Measurements from ENCODE around the gene ZCCHC2.

The ZCCHC2 gene

DNA sequence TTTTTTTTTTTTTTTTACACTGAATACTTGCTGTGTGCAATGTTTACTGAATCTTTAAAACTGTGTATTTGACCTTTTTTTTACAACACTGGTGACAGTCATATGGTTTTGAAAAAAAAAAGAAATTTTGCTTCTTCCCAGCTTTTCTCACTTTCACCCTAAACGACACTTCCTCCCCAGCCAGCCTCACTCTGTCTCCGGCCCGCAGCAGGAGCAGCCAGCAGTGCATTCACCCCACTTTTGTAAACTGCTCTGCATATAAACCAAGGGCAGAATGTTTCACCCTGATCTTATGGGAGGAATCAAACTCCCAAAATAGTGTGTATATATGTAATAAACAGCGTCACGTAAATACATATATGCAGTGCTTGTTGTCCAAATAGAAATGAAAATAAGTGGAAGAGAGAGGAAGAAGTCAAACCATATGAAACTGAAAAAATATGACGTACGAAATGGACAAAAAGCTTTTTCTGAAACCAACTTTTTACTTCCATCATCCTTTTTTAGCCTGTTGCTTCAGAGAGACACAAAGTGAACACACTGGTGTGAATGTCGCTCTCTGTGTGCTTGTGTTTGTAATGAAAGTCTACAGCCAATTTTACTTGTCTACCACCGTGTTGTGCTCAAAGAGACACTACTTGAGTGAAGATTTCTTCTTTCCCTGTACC is 54.2 kb downstream of the ZCCHC2 start:
- Mint-ChIP-seq H3K36me3 (peaks cover 21% of the 10 kb centered on the region), H3K4me3 (no peak overlapping the region), H3K27me3 (no peaks in the 10 kb centered on the region), H3K9me3 (no peaks in the 10 kb centered on the region), H3K27ac (peak overlapping the region; percentile 1), H3K4me1 (peaks cover 8% of the 10 kb centered on the region)

DNA sequence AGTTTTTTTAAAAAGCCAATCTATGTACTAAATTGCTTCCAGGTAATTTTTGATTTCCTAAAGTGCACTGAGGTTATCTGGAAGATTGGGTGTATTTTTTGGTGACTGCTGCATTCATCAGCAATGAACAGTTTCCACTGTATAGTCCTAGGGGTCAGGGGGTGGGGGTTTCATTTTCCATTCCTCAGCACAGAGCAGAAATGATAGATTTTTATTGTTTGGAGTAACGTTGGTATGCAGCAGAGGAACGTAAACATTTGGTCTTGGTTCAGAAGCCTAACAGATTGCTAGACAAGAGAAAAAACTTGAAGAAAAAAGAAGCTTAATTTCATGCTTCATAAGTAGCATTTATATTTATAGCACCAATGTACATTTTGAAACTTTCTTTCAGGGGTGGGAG is 54.9 kb downstream of the ZCCHC2 start:
- Mint-ChIP-seq H3K27me3 (no peaks in the 10 kb centered on the region), H3K4me1 (peaks cover 8% of the 10 kb centered on the region), H3K36me3 (peaks cover 21% of the 10 kb centered on the region), H3K27ac (no peak overlapping the region), H3K4me3 (no peak overlapping the region), H3K9me3 (no peaks in the 10 kb centered on the region)

DNA sequence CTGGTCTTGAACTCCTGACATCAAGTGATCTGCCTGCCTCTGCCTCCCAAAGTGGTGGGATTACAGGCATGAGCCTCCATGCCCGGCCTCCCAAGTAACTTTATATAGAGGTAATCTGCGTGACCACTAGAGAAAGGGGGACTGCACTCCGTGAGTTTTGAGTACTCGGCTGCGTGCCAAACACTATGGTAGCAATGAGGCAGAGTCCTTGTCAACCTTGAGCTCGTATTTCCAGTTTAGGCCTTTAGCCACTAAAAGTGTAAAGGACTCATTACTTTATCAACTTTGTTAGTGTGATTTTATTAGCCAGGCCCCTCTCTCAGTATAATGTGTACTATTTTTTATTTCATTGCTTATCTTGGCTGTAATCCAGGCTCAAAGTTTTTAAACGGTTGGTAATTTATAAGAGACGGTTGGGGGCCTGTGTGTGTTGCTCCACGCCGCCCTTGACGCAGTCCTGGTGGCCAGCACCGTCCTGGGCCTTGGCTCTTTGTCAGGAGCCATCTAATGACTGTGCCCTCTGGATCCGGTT is 56.2 kb downstream of the ZCCHC2 start:
- Mint-ChIP-seq H3K4me3 (no peak overlapping the region), H3K4me1 (peaks cover 19% of the 10 kb centered on the region), H3K27me3 (no peaks in the 10 kb centered on the region), H3K36me3 (peaks cover 17% of the 10 kb centered on the region), H3K9me3 (no peaks in the 10 kb centered on the region), H3K27ac (no peak overlapping the region)

DNA sequence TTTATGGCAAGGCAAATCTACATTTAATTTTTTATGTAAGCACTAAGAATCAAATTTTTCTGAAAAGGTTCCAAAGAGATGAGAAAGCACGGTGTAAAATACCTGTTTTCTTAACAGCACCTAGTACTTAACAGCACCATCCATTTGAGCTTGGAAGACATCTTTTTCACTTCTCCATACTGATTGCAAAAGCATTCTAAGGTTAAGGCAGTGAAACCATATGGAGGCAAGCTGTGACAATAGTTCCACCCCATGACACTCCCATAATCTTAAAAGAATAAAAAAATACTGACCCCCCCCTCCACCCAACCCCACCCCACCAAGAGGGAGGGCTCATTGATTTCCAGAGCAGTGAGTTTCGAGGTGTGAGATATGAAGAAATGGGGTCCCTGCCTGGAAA is 60.6 kb downstream of the ZCCHC2 start:
- Mint-ChIP-seq H3K36me3 (peaks cover 4% of the 10 kb centered on the region), H3K4me1 (peaks cover 42% of the 10 kb centered on the region), H3K4me3 (no peak overlapping the region), H3K27ac (no peak overlapping the region), H3K9me3 (no peaks in the 10 kb centered on the region), H3K27me3 (no peaks in the 10 kb centered on the region)

DNA sequence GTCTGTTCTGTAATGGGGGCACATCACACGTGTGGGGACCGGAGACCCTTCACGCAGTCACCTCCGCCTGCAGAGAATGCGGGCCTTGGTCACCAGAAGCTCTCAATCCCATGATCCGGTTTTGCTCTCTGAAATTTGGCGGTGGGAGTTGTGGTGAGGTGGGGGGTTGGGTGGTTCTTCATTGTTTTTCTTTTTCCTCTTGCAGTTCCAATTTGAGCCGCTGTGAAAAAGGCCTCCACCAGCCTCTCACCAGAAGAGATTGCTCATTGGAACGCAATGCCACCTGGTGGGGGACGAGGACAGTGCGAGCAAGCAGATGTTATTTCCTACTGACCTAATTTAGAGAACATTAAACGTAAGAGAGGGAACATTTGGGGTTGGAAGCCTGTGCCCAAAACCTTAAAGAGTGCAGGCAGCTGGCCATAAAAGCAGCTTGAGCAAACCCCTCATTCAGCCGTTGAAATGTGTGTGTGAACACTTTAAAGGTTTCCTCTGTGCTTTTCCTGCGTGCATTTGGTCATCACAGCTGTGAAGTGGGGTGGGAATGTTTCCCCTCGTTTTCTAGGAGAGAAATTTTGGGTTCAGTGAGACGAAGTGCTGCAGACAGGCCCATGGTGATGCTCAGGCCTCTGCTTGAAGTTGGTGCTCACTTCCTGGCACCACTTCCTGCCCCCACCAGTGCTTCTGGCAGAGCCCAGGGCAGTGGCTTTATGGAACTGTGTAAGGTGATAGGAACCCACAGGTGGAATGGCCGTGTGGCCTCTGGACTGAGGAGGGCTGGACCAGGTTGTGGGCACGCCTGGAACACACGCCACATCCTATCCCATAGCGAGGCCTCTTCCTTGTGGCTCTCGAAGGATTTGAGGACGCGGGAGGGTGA is 61.7 kb downstream of the ZCCHC2 start:
- Mint-ChIP-seq H3K4me3 (peak overlapping the region; percentile 45), H3K27me3 (no peaks in the 10 kb centered on the region), H3K36me3 (peaks cover 4% of the 10 kb centered on the region), H3K9me3 (no peaks in the 10 kb centered on the region), H3K27ac (peak overlapping the region; percentile 1), H3K4me1 (peaks cover 42% of the 10 kb centered on the region)

DNA sequence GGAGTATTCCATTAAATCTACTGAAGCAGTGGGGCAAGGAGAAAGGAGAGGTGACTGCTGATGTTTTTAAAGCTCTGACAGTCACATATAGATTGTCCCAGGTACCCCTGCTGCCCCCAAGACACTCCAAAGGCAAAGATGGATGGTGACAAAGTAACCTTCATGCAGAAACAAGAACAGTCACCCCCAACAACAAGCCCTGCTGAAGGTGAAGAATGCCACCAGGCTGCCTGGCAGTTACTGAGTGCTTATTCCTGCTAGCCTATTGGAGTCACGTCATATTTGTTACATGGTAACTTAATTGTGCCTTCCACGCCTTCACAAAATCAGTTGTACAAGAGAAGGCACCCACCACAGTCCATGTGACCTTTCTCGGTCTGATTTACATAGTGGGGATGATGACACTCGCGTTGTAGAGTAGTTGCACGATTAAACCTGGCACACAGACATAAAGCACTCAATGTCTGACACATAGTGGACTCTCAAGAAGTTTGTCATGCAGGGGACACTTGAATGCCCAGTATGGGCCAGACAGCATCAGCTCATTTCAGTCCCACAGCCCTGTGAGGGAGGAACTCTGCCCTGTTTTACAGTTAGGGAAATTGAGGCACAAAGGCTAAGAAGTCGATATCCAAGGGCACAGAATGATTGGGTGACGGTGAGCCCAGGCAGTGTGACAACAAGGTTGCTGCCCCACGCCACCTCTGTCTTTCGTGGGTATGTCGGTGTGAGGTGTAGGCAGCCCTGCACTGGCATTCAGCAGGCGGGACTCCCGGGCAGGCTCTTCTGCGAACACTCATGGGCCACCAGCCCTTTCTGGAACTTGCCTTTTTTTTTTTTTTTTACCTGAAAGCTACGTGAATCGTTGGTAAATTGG is 62.7 kb downstream of the ZCCHC2 start:
- H3K27ac Mint-ChIP-seq: no peak overlapping the region
- H3K4me1 Mint-ChIP-seq: peaks cover 42% of the 10 kb centered on the region
- H3K9me3 Mint-ChIP-seq: no peaks in the 10 kb centered on the region
- H3K36me3 Mint-ChIP-seq: peaks cover 2% of the 10 kb centered on the region
- peak overlapping the region; percentile 47 for H3K4me3 Mint-ChIP-seq
- no peaks in the 10 kb centered on the region for H3K27me3 Mint-ChIP-seq

DNA sequence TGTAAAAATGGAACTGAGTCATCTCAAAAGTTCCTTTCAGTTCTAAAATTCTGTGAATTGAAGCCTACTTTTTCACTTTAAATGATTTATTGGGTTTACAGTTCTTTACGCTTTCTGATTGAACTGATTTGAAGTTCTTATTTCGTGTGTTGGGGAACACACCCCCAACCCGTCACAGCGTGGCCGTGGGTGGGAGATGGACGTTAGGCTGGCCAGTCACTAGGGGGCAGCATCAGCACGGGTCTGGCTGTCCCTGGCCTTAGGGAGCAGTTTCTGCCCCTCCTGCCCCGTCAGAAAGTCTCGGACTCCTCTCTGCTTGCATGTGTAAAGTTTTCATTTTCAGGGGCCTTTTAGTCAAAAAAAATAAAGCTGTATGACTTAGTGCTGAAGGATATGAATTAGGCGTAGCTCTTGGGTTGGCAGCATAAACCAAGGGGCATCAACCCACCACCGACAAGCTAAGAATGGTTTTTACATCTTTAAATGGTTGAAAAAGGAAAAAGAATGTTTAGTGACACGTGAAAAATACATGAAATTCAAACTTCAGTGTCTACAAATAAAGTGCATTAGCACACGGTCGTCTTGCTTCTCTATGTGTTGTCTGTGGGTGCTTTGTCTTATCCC is 63.4 kb downstream of the ZCCHC2 start:
- H3K9me3 Mint-ChIP-seq: no peaks in the 10 kb centered on the region
- H3K36me3 Mint-ChIP-seq: peaks cover 2% of the 10 kb centered on the region
- H3K27ac Mint-ChIP-seq: peak overlapping the region; percentile 52
- no peaks in the 10 kb centered on the region for H3K27me3 Mint-ChIP-seq
- peaks cover 42% of the 10 kb centered on the region for H3K4me1 Mint-ChIP-seq
- H3K4me3 Mint-ChIP-seq: peak overlapping the region; percentile 47

DNA sequence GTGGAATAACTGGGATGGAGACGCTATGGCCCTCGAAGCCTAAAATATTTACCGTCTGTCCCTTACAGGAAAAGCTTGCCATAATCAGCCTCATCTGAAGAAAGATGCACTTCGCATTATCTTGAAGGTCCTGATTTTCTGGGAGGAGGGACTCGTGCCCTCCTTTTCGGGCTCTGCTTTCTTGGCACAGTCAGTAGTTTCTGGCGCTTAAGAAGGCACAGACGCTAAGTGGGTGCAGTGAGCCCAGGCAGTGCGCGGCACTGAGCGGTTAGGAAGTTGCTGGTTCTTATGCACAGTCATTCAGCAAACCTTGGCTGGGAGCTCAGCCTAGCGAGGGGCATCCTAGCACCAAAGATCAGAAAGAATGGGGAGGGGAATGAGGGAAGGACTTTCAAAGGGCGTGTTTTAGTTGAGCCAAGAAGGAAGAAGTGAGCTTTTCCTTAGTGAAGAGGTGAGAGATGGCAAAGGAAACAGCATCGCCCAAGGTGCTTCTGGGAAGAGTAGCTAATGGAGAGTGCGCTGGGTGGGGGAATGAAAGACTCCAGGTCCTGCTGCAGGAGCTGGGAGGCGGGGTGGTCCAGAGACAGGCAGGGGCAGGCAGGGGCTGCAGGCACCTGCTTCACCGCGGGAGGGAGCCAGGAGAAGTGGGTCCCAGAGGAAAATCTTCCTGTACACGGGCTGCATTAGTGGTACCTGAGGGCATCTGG is 64.1 kb downstream of the ZCCHC2 start:
- H3K9me3 Mint-ChIP-seq: no peaks in the 10 kb centered on the region
- no peaks in the 10 kb centered on the region for H3K27me3 Mint-ChIP-seq
- H3K27ac Mint-ChIP-seq: no peak overlapping the region

DNA sequence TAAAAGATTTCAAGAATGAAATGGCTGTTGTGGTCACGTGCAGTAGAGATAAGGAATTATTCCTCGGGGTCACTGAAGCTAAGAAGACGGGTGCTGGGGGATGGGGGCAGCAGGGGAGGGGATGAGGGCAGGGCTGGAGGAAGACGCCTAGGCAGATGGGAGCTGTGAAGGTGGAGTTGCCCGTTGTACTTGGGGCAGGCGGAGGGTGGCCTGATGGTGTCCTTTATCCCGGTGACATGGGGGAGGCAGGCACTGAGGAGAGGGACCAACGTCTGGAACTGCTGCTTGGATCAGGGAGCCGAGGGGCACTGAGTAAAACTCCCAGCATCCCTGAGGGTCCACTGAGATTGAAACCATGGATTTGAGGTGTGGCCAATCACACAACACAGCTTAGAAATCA is 64.9 kb downstream of the ZCCHC2 start:
- Mint-ChIP-seq H3K4me3 (no peak overlapping the region), H3K36me3 (peaks cover 2% of the 10 kb centered on the region), H3K4me1 (peaks cover 42% of the 10 kb centered on the region), H3K9me3 (no peaks in the 10 kb centered on the region), H3K27me3 (no peaks in the 10 kb centered on the region), H3K27ac (no peak overlapping the region)

More for the DNA sequence above, 64.1 kb downstream of the ZCCHC2 start:
- peaks cover 42% of the 10 kb centered on the region for H3K4me1 Mint-ChIP-seq
- no peak overlapping the region for H3K4me3 Mint-ChIP-seq
- peaks cover 2% of the 10 kb centered on the region for H3K36me3 Mint-ChIP-seq

DNA sequence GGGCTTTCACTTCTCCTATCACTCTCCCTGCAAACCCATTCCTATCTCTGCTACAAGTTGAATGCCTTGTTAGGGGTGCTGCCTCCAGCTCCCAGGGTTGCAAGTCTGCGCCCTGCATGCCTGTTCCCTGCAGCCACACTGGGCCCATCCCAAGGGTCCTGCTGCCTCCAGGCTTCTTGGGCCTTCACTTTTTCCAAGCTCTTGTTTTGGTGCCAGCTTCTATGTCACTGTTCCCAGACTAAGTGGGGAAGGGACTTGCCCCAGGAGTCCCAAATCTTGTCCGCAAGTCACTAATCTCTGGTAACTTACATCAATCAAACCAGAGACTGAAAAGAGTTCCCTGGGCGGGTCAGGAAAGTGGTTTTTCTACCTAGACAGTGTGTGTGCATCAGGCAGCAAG is 65.4 kb downstream of the ZCCHC2 start:
- peaks cover 2% of the 10 kb centered on the region for H3K36me3 Mint-ChIP-seq
- no peak overlapping the region for H3K4me3 Mint-ChIP-seq
- peaks cover 39% of the 10 kb centered on the region for H3K4me1 Mint-ChIP-seq
- no peaks in the 10 kb centered on the region for H3K27me3 Mint-ChIP-seq
- no peaks in the 10 kb centered on the region for H3K9me3 Mint-ChIP-seq
- no peak overlapping the region for H3K27ac Mint-ChIP-seq

DNA sequence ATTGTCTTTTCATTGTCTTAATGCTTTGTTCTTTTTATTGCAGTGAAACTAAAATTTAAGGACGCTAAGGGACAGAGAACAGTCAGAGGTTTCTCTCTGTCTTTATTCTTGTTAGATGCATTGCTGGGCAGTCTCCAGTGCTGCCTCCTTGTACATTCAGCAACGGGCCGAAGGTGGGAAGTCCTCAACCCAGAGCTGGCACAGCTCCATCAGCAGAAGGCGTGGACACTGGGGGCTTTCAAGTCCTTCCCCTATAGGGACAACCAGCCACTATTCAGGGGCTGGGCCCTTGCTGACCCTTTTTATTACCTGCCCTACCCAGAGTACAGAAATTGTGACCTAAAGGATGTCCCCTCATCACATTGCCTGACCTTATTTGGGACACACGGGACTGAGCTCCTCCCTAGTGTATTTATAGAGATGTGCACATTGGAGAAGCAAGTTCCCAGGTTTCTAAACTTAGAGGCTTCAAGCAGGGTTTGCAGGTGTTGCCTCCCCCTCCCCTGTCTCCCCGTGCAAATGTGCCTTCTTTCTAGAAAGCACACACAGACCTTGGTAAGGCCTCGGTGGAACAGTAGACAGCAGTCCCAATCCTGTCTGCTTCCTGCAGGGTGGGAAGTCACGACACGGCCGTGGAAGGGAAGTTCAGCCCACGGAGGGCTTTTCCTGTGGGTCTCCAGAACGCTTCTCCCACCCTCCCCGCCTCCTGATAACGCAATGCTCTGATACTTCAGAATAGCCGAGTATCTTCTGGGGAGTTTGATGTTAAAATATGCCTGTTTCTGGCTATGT is 68.2 kb downstream of the ZCCHC2 start:
- peaks cover 11% of the 10 kb centered on the region for H3K4me1 Mint-ChIP-seq
- peaks cover 2% of the 10 kb centered on the region for H3K36me3 Mint-ChIP-seq
- H3K27ac Mint-ChIP-seq: no peak overlapping the region
- no peaks in the 10 kb centered on the region for H3K9me3 Mint-ChIP-seq
- peaks cover 3% of the 10 kb centered on the region for H3K27me3 Mint-ChIP-seq
- H3K4me3 Mint-ChIP-seq: no peak overlapping the region

DNA sequence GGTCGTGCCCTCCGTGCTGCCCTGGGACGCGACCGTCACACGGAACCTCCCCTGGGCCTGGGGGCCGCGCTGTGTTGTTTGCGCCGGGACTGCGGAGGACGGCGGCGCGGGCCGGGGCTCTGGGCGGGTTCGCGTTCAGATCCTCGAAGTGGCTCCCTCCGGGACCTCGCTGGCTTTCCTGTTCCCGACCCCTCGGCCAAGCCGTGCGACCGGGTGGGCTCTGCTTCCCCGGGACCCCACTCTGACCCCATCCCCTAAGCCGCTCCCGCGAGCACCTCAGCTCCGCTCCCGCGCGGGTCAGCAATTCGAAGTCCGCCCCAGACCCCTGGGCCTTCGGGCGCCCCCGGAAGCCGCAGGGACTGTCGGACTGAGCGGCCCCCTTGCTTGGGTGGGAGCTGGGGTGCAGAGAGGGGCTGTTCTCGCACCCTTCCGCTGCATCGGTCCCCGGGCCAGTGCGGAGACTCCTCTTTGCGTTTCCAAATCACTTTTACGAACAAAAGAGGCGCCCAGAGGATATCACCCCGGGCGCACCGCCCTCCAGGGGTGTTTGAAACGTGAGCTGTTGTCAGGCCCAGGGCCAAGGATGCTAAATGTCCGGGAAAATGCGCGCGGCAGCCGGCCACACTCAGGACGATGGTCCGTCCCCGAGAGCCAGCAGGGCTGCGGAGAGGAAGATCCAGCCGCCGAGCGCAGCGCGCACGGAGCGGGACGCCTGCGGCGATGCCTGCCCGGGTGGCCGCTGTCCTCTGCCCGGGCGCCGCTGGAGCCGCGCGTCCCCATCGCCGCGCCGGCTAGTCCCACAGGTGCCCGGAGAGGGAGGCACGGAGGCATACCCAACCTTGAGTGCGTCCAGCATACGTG is 73.5 kb downstream of the ZCCHC2 start:
- no peak overlapping the region for H3K27ac Mint-ChIP-seq
- H3K27me3 Mint-ChIP-seq: peaks cover 42% of the 10 kb centered on the region
- peaks cover 9% of the 10 kb centered on the region for H3K4me1 Mint-ChIP-seq
- H3K36me3 Mint-ChIP-seq: peaks cover 3% of the 10 kb centered on the region
- H3K4me3 Mint-ChIP-seq: no peak overlapping the region
- no peaks in the 10 kb centered on the region for H3K9me3 Mint-ChIP-seq

DNA sequence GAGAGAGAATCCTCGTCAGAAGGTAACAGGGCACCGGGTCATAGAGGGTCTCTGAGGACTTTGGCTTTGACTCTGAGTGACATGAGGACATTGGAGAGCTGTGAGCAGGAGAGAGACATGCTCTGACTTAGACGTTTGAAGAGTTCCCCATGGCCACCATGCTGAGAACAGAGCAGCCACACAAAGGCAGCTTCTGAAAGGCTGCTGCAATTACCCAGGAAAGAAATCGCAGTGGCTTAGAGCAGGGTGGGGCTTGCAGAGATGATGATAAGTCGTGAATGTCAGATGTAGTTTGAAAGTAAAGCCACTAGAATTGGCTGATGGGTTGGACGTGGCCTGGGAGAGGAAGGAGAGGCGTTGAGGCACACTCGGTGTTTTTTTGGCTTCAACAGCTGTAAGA is 79.0 kb downstream of the ZCCHC2 start:
- no peak overlapping the region for H3K4me3 Mint-ChIP-seq
- peaks cover 9% of the 10 kb centered on the region for H3K4me1 Mint-ChIP-seq
- no peak overlapping the region for H3K27ac Mint-ChIP-seq
- H3K36me3 Mint-ChIP-seq: peaks cover 3% of the 10 kb centered on the region
- no peaks in the 10 kb centered on the region for H3K9me3 Mint-ChIP-seq
- peaks cover 45% of the 10 kb centered on the region for H3K27me3 Mint-ChIP-seq
